ENCODE measurements around the gene MAN1B1.

MAN1B1 gene

GRCh38 chr9:137086531-137087408, at the start of gene MAN1B1:
Gene MAN1B1, plus strand, starts transcription at chr9:137086985. Its CDS starts 15 bp downstream, at chr9:137087000.
- DNase-seq = peak; percentile 93 to 99 (median 96)
- intact Hi-C loops (cut with DNase I) = no loop called here

GRCh38 chr9:137037035-137037434, 49.8 kb upstream of the MAN1B1 start:
- intact Hi-C loops (cut with DNase I) = no loop called here
- no peak for DNase-seq

GRCh38 chr9:137037483-137037882, 49.3 kb upstream of the MAN1B1 start:
- DNase-seq = no peak
- intact Hi-C loops (cut with DNase I) = no loop called here

- intact Hi-C loops (cut with DNase I) = no loop called here
- DNase-seq = no peak
Measured at GRCh38 chr9:137038916-137039315, 47.9 kb upstream of the MAN1B1 start.

- no peak for DNase-seq
- intact Hi-C loops (cut with DNase I) = no loop called here
Measured at GRCh38 chr9:137039611-137040366, 47.0 kb upstream of the MAN1B1 start.

- DNase-seq = no peak
- intact Hi-C loops (cut with DNase I) = no loop called here
Measured at GRCh38 chr9:137040568-137040967, 46.2 kb upstream of the MAN1B1 start.

- intact Hi-C loops (cut with DNase I) = no loop called here
- DNase-seq = no peak
Measured at GRCh38 chr9:137041124-137041523, 45.7 kb upstream of the MAN1B1 start.

- intact Hi-C loops (cut with DNase I) = no loop called here
- no peak for DNase-seq
Measured at GRCh38 chr9:137042751-137043727, 43.7 kb upstream of the MAN1B1 start.

GRCh38 chr9:137044037-137044436, 42.7 kb upstream of the MAN1B1 start:
- intact Hi-C loops (cut with DNase I) = no loop called here
- DNase-seq = no peak

GRCh38 chr9:137044502-137045177, 42.1 kb upstream of the MAN1B1 start:
- DNase-seq = peak in 5 of 10 donors; percentile 58 to 92 (median 86)

GRCh38 chr9:137045294-137046087, 41.3 kb upstream of the MAN1B1 start:
- DNase-seq = peak in 2 of 10 donors; percentile 89 to 93
- intact Hi-C loops (cut with DNase I) = no loop called here

More at GRCh38 chr9:137044502-137045177, 42.1 kb upstream of the MAN1B1 start:
- intact Hi-C loops (cut with DNase I) = no loop called here

GRCh38 chr9:137046088-137046787, 40.5 kb upstream of the MAN1B1 start, which contains the start of gene NPDC1:
Gene NPDC1, minus strand, starts transcription at chr9:137046177. Its CDS starts 188 bp downstream, at chr9:137045989.
- DNase-seq = peak in 9 of 10 donors; percentile 72 to 96 (median 80)
- intact Hi-C loops (cut with DNase I) = no loop called here

- peak in 1 of 10 donors; percentile 41 for DNase-seq
- intact Hi-C loops (cut with DNase I) = loop anchor here (2.0 kb wide), 1 partner anchor 16 kb away; no protein-coding TSS in a partner anchor
Measured at GRCh38 chr9:137048655-137049543, 37.9 kb upstream of the MAN1B1 start.

GRCh38 chr9:137049544-137050449, 37.0 kb upstream of the MAN1B1 start:
- DNase-seq = peak in 7 of 10 donors; percentile 70 to 95 (median 75)
- intact Hi-C loops (cut with DNase I) = loop anchor here (2.0 kb wide), 1 partner anchor 15 kb away; no protein-coding TSS in a partner anchor

GRCh38 chr9:137050570-137050969, 36.2 kb upstream of the MAN1B1 start:
- DNase-seq = no peak
- intact Hi-C loops (cut with DNase I) = no loop called here

Data from posterior cingulate gyrus (tissue), 11 donors.